MCF 10A (cell line): ENCODE results near the gene EXOC1. TPM values are rescaled to one million over a fixed set of nuclear protein-coding genes. Genes with fewer than 3 reads are reported as not detected.

Source experiments
- BruUV-seq: library from RNA; stranded (reverse); fragments of 400-500 nt; replicated peaks from 2 replicates; lab custom pipeline; 2021; lab: Mats Ljungman, UMichigan
- CTCF ChIA-PET: fragments of 300-600 bp; sonication (Branson Sonifier 250); formaldehyde crosslinking; extraction: SDS; loops from one replicate; lab custom pipeline; 2021; ENCODE audit warnings: antibody characterized with exemption, inconsistent platforms; lab: Yijun Ruan, JAX
- POLR2A ChIA-PET: fragments of 300-600, 350-650 bp; sonication (Branson Sonifier 250); formaldehyde crosslinking; extraction: SDS; loops from one replicate; lab custom pipeline; 2020; ENCODE audit warnings: antibody characterized with exemption, inconsistent platforms; lab: Yijun Ruan, JAX
- DNase-seq: peaks from one replicate; pipeline ENCODE4 v3.0.0-alpha.2; 2018; ENCODE audit not compliant: unreplicated experiment
- H3K27ac Mint-ChIP-seq: one replicate; pipeline ENCODE4 v1.8.0; 2022; ENCODE audit warnings: mild to moderate bottlenecking, low read depth, mixed read lengths; ENCODE audit not compliant: unreplicated experiment
- H3K27me3 Mint-ChIP-seq: one replicate; pipeline ENCODE4 v1.8.0; 2022; ENCODE audit warnings: mixed read lengths; ENCODE audit not compliant: insufficient read depth, unreplicated experiment
- H3K36me3 Mint-ChIP-seq: one replicate; pipeline ENCODE4 v1.8.0; 2022; ENCODE audit warnings: mild to moderate bottlenecking, moderate library complexity, mixed read lengths; ENCODE audit not compliant: insufficient read depth, unreplicated experiment
- H3K4me1 Mint-ChIP-seq: one replicate; pipeline ENCODE4 v1.8.0; 2022; ENCODE audit warnings: mixed read lengths; ENCODE audit not compliant: insufficient read depth, unreplicated experiment
- H3K4me3 Mint-ChIP-seq: one replicate; pipeline ENCODE4 v1.8.0; 2022; ENCODE audit warnings: mild to moderate bottlenecking, moderate library complexity, mixed read lengths; ENCODE audit not compliant: unreplicated experiment
- H3K9me3 Mint-ChIP-seq: one replicate; pipeline ENCODE4 v1.8.0; 2022; ENCODE audit warnings: mixed read lengths; ENCODE audit not compliant: unreplicated experiment
- CTCF ChIP-seq: fragments of 200-600 bp; IDR thresholded peaks from one replicate; pipeline ENCODE4 v1.8.0; 2022; ENCODE audit warnings: antibody characterized with exemption, mild to moderate bottlenecking; ENCODE audit not compliant: unreplicated experiment
- intact Hi-C: fragments of 100-400 bp; cut with micrococcal nuclease; formaldehyde crosslinking; loops from 2 replicates; pipeline ENCODE4 v1.14.1; 2022
- total RNA-seq: library from RNA; stranded (reverse); gene quantifications from 2 replicates; pipeline ENCODE4 v1.2.3, GENCODE V29; 2022

The EXOC1 gene
- total RNA-seq, 1 experiment from 2014 or later: 31.4 TPM

- H3K4me1 Mint-ChIP-seq: no peaks in the 10 kb centered on the region
- no peak overlapping the region for H3K27ac Mint-ChIP-seq
- ChIA-PET POLR2A (interaction anchor here (0.6 kb wide), 2 partner anchors 15 to 118 kb away, joined by 3 to 4 read pairs; no protein-coding TSS in a partner anchor), CTCF (interaction anchor here (0.6 kb wide), 1 partner anchor 15 kb away, joined by 3 read pairs; no protein-coding TSS in a partner anchor)
- no TSS peak for BruUV-seq
- no peak overlapping the region for H3K4me3 Mint-ChIP-seq
- H3K36me3 Mint-ChIP-seq: peaks cover 37% of the 10 kb centered on the region
- TF ChIP-seq CTCF: no peak
- no peaks in the 10 kb centered on the region for H3K27me3 Mint-ChIP-seq
- intact Hi-C loops: no loop called here
- H3K9me3 Mint-ChIP-seq: no peaks in the 10 kb centered on the region
- no peak for DNase-seq
Measured at GRCh38 chr4:55896622-55897021, 43.2 kb downstream of the EXOC1 start.

- ChIA-PET POLR2A (no interaction called here), CTCF (interaction anchor here (0.8 kb wide), 1 partner anchor 14 kb away, joined by 3 read pairs; no protein-coding TSS in a partner anchor)
- H3K27ac Mint-ChIP-seq: no peak overlapping the region
- peaks cover 25% of the 10 kb centered on the region for H3K36me3 Mint-ChIP-seq
- TF ChIP-seq CTCF: no peak
- BruUV-seq: no TSS peak
- no peaks in the 10 kb centered on the region for H3K9me3 Mint-ChIP-seq
- no peak for DNase-seq
- H3K27me3 Mint-ChIP-seq: no peaks in the 10 kb centered on the region
- H3K4me3 Mint-ChIP-seq: no peak overlapping the region
- H3K4me1 Mint-ChIP-seq: peaks cover 5% of the 10 kb centered on the region
- intact Hi-C loops: no loop called here
Measured at GRCh38 chr4:55902677-55903076, 49.2 kb downstream of the EXOC1 start.

GRCh38 chr4:55903577-55903976, 50.1 kb downstream of the EXOC1 start:
- H3K27me3 Mint-ChIP-seq: no peaks in the 10 kb centered on the region
- ChIA-PET CTCF (interaction anchor here (0.6 to 0.8 kb wide), 2 partner anchors 13 to 894 kb away, joined by 3 read pairs; no protein-coding TSS in a partner anchor), POLR2A (interaction anchor here (0.7 to 1.4 kb wide), 3 partner anchors 9 to 53 kb away, joined by 3 to 6 read pairs (median 3); partner anchors contain the start of gene CEP135)
- no peak for TF ChIP-seq CTCF
- H3K9me3 Mint-ChIP-seq: no peaks in the 10 kb centered on the region
- no peak overlapping the region for H3K4me3 Mint-ChIP-seq
- peaks cover 23% of the 10 kb centered on the region for H3K36me3 Mint-ChIP-seq
- no peak overlapping the region for H3K27ac Mint-ChIP-seq
- no peak for DNase-seq
- intact Hi-C loops: no loop called here
- BruUV-seq: no TSS peak
- H3K4me1 Mint-ChIP-seq: peaks cover 5% of the 10 kb centered on the region

- no peak for TF ChIP-seq CTCF
- CTCF ChIA-PET: interaction anchor here (0.8 to 1.0 kb wide), 2 partner anchors 12 to 13 kb away, joined by 3 to 4 read pairs; no protein-coding TSS in a partner anchor
- H3K4me1 Mint-ChIP-seq: peaks cover 5% of the 10 kb centered on the region
- TSS peak; percentile 37 for BruUV-seq
- intact Hi-C loops: no loop called here
- DNase-seq: no peak
- no peak overlapping the region for H3K27ac Mint-ChIP-seq
- no peaks in the 10 kb centered on the region for H3K9me3 Mint-ChIP-seq
- no peak overlapping the region for H3K4me3 Mint-ChIP-seq
- H3K36me3 Mint-ChIP-seq: peaks cover 21% of the 10 kb centered on the region
- no peaks in the 10 kb centered on the region for H3K27me3 Mint-ChIP-seq
- POLR2A ChIA-PET: interaction anchor here (1.4 kb wide), 1 partner anchor 45 kb away, joined by 3 read pairs; the partner anchor contains the start of gene CEP135
Measured at GRCh38 chr4:55904576-55904975, 51.1 kb downstream of the EXOC1 start.
